ENCODE measurements around the gene CNKSR2.

CNKSR2 gene

GRCh38 chrX:21610168-21610567 lies 235.9 kb downstream of the CNKSR2 start:
- TF ChIP-seq, protein P1, sequence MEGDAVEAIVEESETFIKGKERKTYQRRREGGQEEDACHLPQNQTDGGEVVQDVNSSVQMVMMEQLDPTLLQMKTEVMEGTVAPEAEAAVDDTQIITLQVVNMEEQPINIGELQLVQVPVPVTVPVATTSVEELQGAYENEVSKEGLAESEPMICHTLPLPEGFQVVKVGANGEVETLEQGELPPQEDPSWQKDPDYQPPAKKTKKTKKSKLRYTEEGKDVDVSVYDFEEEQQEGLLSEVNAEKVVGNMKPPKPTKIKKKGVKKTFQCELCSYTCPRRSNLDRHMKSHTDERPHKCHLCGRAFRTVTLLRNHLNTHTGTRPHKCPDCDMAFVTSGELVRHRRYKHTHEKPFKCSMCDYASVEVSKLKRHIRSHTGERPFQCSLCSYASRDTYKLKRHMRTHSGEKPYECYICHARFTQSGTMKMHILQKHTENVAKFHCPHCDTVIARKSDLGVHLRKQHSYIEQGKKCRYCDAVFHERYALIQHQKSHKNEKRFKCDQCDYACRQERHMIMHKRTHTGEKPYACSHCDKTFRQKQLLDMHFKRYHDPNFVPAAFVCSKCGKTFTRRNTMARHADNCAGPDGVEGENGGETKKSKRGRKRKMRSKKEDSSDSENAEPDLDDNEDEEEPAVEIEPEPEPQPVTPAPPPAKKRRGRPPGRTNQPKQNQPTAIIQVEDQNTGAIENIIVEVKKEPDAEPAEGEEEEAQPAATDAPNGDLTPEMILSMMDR (IDR thresholded peaks at IDR 0.05; ENCODE audit: extremely low read depth, insufficient read depth, missing control alignments): no peak
- in situ Hi-C loops (cut with MboI; ENCODE audit: low pct_unique_long_range_greater_than_20kb, low sequenced_read_pairs, unreplicated experiment): no loop called here
- no peak for DNase-seq (ENCODE audit: low spot score)

DNA sequence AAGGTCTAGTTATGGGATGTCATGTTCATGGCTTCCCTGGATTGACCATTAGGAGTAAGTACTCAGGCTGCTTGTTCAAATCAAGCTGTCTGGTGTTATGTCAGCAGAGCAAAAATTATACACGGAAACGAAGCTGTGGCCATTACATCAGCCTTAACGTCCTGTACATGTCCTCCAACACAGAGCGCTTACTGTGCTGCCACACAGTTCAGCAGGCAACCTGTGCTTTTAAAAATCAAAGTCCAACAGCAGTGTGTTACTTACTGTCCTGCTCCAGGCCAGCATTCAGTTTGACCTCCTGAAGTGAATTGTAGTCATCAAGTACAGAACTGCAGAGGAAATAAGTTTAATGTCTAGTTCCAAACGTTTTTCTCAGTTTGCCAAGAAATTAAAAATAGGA lies 237.9 kb downstream of the CNKSR2 start:
- no peak for DNase-seq (ENCODE audit: low spot score)
- in situ Hi-C loops (cut with MboI; ENCODE audit: low pct_unique_long_range_greater_than_20kb, low sequenced_read_pairs, unreplicated experiment): no loop called here
- TF ChIP-seq, protein P1 (IDR thresholded peaks at IDR 0.05; ENCODE audit: extremely low read depth, insufficient read depth, missing control alignments): no peak

GRCh38 chrX:21616386-21616785 lies 242.2 kb downstream of the CNKSR2 start:
- in situ Hi-C loops (cut with MboI; ENCODE audit: low pct_unique_long_range_greater_than_20kb, low sequenced_read_pairs, unreplicated experiment): no loop called here
- no peak for DNase-seq (ENCODE audit: low spot score)

GRCh38 chrX:21620234-21620633 lies 246.0 kb downstream of the CNKSR2 start:
- no peak for DNase-seq (ENCODE audit: low spot score)
- in situ Hi-C loops (cut with MboI; ENCODE audit: low pct_unique_long_range_greater_than_20kb, low sequenced_read_pairs, unreplicated experiment): no loop called here
- TF ChIP-seq, protein P1 (IDR thresholded peaks at IDR 0.05; ENCODE audit: extremely low read depth, insufficient read depth, missing control alignments): no peak

More at GRCh38 chrX:21616386-21616785, 242.2 kb downstream of the CNKSR2 start:
- TF ChIP-seq, protein P1 (IDR thresholded peaks at IDR 0.05; ENCODE audit: extremely low read depth, insufficient read depth, missing control alignments): no peak

GRCh38 chrX:21623778-21624501 lies 249.7 kb downstream of the CNKSR2 start:
- in situ Hi-C loops (cut with MboI; ENCODE audit: low pct_unique_long_range_greater_than_20kb, low sequenced_read_pairs, unreplicated experiment): no loop called here
- TF ChIP-seq, protein P1 (IDR thresholded peaks at IDR 0.05; ENCODE audit: extremely low read depth, insufficient read depth, missing control alignments): no peak
- DNase-seq (ENCODE audit: low spot score): no peak

DNA sequence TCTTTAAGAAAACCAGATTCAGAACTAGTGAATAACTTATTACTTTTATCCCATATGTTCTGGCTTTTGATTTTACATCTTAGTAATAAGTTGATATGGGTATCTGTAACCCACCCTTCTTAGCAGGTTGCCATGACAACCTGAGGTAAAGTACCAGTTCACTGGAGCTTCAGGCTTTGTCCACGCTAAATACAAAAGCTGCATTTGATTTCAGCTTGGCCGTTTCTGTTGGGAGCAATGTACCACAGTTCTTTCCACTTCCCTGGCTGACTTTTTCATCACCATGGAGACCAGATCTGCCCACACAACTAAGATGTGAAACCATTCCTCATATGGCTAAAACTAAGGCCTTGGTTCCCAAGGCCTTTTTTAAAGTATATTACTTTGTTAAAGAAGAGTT lies 257.8 kb downstream of the CNKSR2 start:
- TF ChIP-seq, protein P1 (IDR thresholded peaks at IDR 0.05; ENCODE audit: extremely low read depth, insufficient read depth, missing control alignments): no peak
- in situ Hi-C loops (cut with MboI; ENCODE audit: low pct_unique_long_range_greater_than_20kb, low sequenced_read_pairs, unreplicated experiment): no loop called here
- no peak for DNase-seq (ENCODE audit: low spot score)
